Hepatocyte (in vitro differentiated cells): ENCODE measurements around the gene GABBR1. TPM values are rescaled to one million over a fixed set of nuclear protein-coding genes. Genes with fewer than 3 reads are reported as not detected.

Experiments
- DNase-seq: peaks from one replicate; pipeline ENCODE4 v3.0.0-alpha.2; 2016; ENCODE audit warnings: low spot score
- H2AFZ ChIP-seq: fragments of 200-600 bp; sonication (generic); 2 replicates; pipeline ENCODE4 v1.6.0; 2016; ENCODE audit warnings: antibody characterized with exemption, mild to moderate bottlenecking
- H3K27ac ChIP-seq: fragments of 200-600 bp; sonication (generic); 2 replicates; pipeline ENCODE4 v1.5.1; 2016; ENCODE audit warnings: mild to moderate bottlenecking
- H3K27me3 ChIP-seq: fragments of 200-600 bp; sonication (generic); 2 replicates; pipeline ENCODE4 v1.6.1; 2016
- H3K36me3 ChIP-seq: fragments of 200-600 bp; sonication (generic); replicated peaks from 2 replicates; pipeline ENCODE4 v1.5.1; 2016; ENCODE audit warnings: low read depth; ENCODE audit not compliant: insufficient read depth
- H3K4me1 ChIP-seq: fragments of 200-600 bp; sonication (generic); 2 replicates; pipeline ENCODE4 v1.5.1; 2016; ENCODE audit warnings: mild to moderate bottlenecking, moderate library complexity; ENCODE audit not compliant: insufficient read depth
- H3K4me2 ChIP-seq: fragments of 200-600 bp; sonication (generic); 2 replicates; pipeline ENCODE4 v1.6.0; 2016
- H3K4me3 ChIP-seq: fragments of 200-600 bp; sonication (generic); 2 replicates; pipeline ENCODE4 v1.5.1; 2016; ENCODE audit warnings: mild to moderate bottlenecking
- H3K79me2 ChIP-seq: fragments of 200-600 bp; sonication (generic); 2 replicates; pipeline ENCODE4 v1.6.0; 2017; ENCODE audit warnings: mild to moderate bottlenecking
- H3K9me2 ChIP-seq: fragments of 200-600 bp; sonication (generic); replicated peaks from 2 replicates; pipeline ENCODE4 v1.6.0; 2017; ENCODE audit warnings: mild to moderate bottlenecking; ENCODE audit not compliant: insufficient read depth
- H3K9me3 ChIP-seq: fragments of 200-600 bp; sonication (generic); 2 replicates; pipeline ENCODE4 v1.5.1; 2016; ENCODE audit warnings: low read depth, mild to moderate bottlenecking
- H4K20me1 ChIP-seq: fragments of 200-600 bp; sonication (generic); 2 replicates; pipeline ENCODE4 v1.6.0; 2016; ENCODE audit warnings: mild to moderate bottlenecking; ENCODE audit not compliant: insufficient read depth, poor library complexity, severe bottlenecking
- CTCF ChIP-seq: fragments of 200-600 bp; sonication (generic); IDR thresholded peaks from 2 replicates; pipeline ENCODE4 v1.5.1; 2016; ENCODE audit warnings: antibody characterized with exemption, mild to moderate bottlenecking; ENCODE audit not compliant: poor library complexity
- EZH2 ChIP-seq: fragments of 200-600 bp; sonication (generic); IDR thresholded peaks from 2 replicates; pipeline ENCODE4 v1.6.1; 2016; ENCODE audit warnings: antibody characterized with exemption, mild to moderate bottlenecking, borderline replicate concordance
- EZH2phosphoT487 ChIP-seq: fragments of 200-600 bp; sonication (generic); IDR thresholded peaks from one replicate; pipeline ENCODE4 v1.6.1; 2018; ENCODE audit warnings: antibody characterized with exemption, mild to moderate bottlenecking, low read depth, moderate library complexity; ENCODE audit not compliant: unreplicated experiment, severe bottlenecking
- WGBS: methylation state at CpG from one replicate; pipeline ENCODE4 v1.1.6; 2016; ENCODE audit warnings: low lambda C conversion rate; ENCODE audit errors: missing lambda C conversion rate; 5-methylcytosine and 5-hydroxymethylcytosine counted together
- polyA plus RNA-seq: library from polyadenylated mRNA; unstranded; fragments of >200 nt; fragmentation: Nextera tagmentation; extraction: Ambion mirVana; gene quantifications from 2 replicates; pipeline ENCODE4 v1.2.1, GENCODE V29; 2016
- total RNA-seq: library from RNA; depleted of rRNA; stranded (reverse); fragments of >200 nt; gene quantifications from 2 replicates; pipeline ENCODE4 v1.2.3, GENCODE V29; 2014

GABBR1 gene
- total and polyA plus RNA-seq, 2 experiments from 2014 or later = 9.9 to 11.3 TPM

GRCh38 chr6:29554764-29555163 lies 78.2 kb downstream of the GABBR1 start:
- DNase-seq = no peak
- Histone ChIP-seq H3K9me3 (no peaks in the 10 kb centered on the region), H3K4me2 (no peak overlapping the region), H3K27ac (no peak overlapping the region), H3K4me1 (peaks cover 3% of the 10 kb centered on the region), H3K27me3 (peaks cover 70% of the 10 kb centered on the region), H3K36me3 (no peaks in the 10 kb centered on the region), H4K20me1 (no peaks in the 10 kb centered on the region), H2AFZ (no peak overlapping the region), H3K9me2 (no peaks in the 10 kb centered on the region), H3K79me2 (no peaks in the 10 kb centered on the region), H3K4me3 (no peak overlapping the region)
- TF ChIP-seq EZH2 = no peak
- 94% methylated on average over 5 of the region's 5 CpGs for WGBS

- Histone ChIP-seq H3K4me1 (peaks cover 3% of the 10 kb centered on the region), H3K4me3 (peak overlapping the region; percentile 33)
Measured at GRCh38 chr6:29553268-29554057, 79.5 kb downstream of the GABBR1 start.

GRCh38 chr6:29552512-29553051 lies 80.4 kb downstream of the GABBR1 start:
- Histone ChIP-seq H3K9me3 (no peaks in the 10 kb centered on the region), H2AFZ (no peak overlapping the region), H3K4me3 (no peak overlapping the region), H3K4me2 (peak overlapping the region; percentile 94), H4K20me1 (no peaks in the 10 kb centered on the region), H3K9me2 (no peaks in the 10 kb centered on the region), H3K36me3 (no peaks in the 10 kb centered on the region), H3K27ac (no peak overlapping the region), H3K27me3 (peaks cover 89% of the 10 kb centered on the region), H3K79me2 (no peaks in the 10 kb centered on the region), H3K4me1 (peaks cover 3% of the 10 kb centered on the region)
- 36% methylated on average over 5 of the region's 5 CpGs for WGBS
- no peak for TF ChIP-seq EZH2phosphoT487
- no peak for TF ChIP-seq CTCF
- no peak for TF ChIP-seq EZH2
- peak; percentile 42 for DNase-seq

More at GRCh38 chr6:29553268-29554057, 79.5 kb downstream of the GABBR1 start:
- H3K79me2 ChIP-seq = no peaks in the 10 kb centered on the region
- no peak overlapping the region for H3K27ac ChIP-seq
- peak; percentile 88 for DNase-seq
- no peaks in the 10 kb centered on the region for H3K9me3 ChIP-seq
- no peaks in the 10 kb centered on the region for H3K9me2 ChIP-seq
- H2AFZ ChIP-seq = peak overlapping the region; percentile 56
- H3K36me3 ChIP-seq = no peaks in the 10 kb centered on the region
- peak overlapping the region; percentile 94 for H3K4me2 ChIP-seq
- TF ChIP-seq EZH2phosphoT487 (no peak), CTCF (peak; percentile 35), EZH2 (peak; percentile 86)
- WGBS = 5% methylated on average over 83 of the region's 83 CpGs
- peaks cover 83% of the 10 kb centered on the region for H3K27me3 ChIP-seq
- no peaks in the 10 kb centered on the region for H4K20me1 ChIP-seq

- no peaks in the 10 kb centered on the region for H4K20me1 ChIP-seq
- no peaks in the 10 kb centered on the region for H3K79me2 ChIP-seq
- H3K9me2 ChIP-seq = no peaks in the 10 kb centered on the region
- no peak overlapping the region for H3K27ac ChIP-seq
- H3K4me2 ChIP-seq = no peak overlapping the region
- H3K4me3 ChIP-seq = no peak overlapping the region
- H3K9me3 ChIP-seq = no peaks in the 10 kb centered on the region
- H3K36me3 ChIP-seq = no peaks in the 10 kb centered on the region
- no peaks in the 10 kb centered on the region for H3K4me1 ChIP-seq
- 60% methylated on average over 3 of the region's 3 CpGs for WGBS
- H2AFZ ChIP-seq = no peak overlapping the region
- H3K27me3 ChIP-seq = peaks cover 48% of the 10 kb centered on the region
- DNase-seq = no peak
- no peak for TF ChIP-seq EZH2phosphoT487
- no peak for TF ChIP-seq EZH2
- TF ChIP-seq CTCF = no peak
Measured at GRCh38 chr6:29547573-29547972, 85.4 kb downstream of the GABBR1 start.
